ENCODE measurements around the gene NTN1. TPM values are rescaled to one million over a fixed set of nuclear protein-coding genes. Genes with fewer than 3 reads are reported as not detected.

Gene NTN1
- total RNA-seq, 1 donor from 2014 or later, result 0.45 TPM

- Mint-ChIP-seq H3K27ac (peak overlapping the region; percentile 66), H3K4me3 (peak overlapping the region; percentile 73), H3K27me3 (ENCODE audit: insufficient read depth, low read depth) (peaks cover 9% of the 10 kb centered on the region), H3K4me1 (peaks cover 14% of the 10 kb centered on the region), H3K36me3 (no peaks in the 10 kb centered on the region), H3K9me3 (no peaks in the 10 kb centered on the region)
- peak; percentile 17 for TF ChIP-seq CTCF (IDR thresholded peaks at IDR 0.05)
- TF ChIP-seq EZH2phosphoT487 (IDR thresholded peaks at IDR 0.05), result no peak
- TF ChIP-seq EZH2 (IDR thresholded peaks at IDR 0.05), result no peak
- Histone ChIP-seq H3K9ac (no peak overlapping the region), H4K20me1 (ENCODE audit: low read depth) (no peaks in the 10 kb centered on the region), H3F3A (ENCODE audit: low read depth) (peaks cover 24% of the 10 kb centered on the region), H3K4me2 (peak overlapping the region; percentile 70), H3K9me3 (ENCODE audit: low read depth) (no peaks in the 10 kb centered on the region), H3K4me3 (peak overlapping the region; percentile 29), H2AFZ (replicated peaks) (peak overlapping the region; percentile 13), H3K27me3 (no peaks in the 10 kb centered on the region), H3K36me3 (no peaks in the 10 kb centered on the region), H3K79me2 (ENCODE audit: low read depth) (no peaks in the 10 kb centered on the region), H3K4me1 (peaks cover 21% of the 10 kb centered on the region), H3K27ac (no peak overlapping the region)
- DNase-seq (ENCODE audit: low spot score), result peak; percentile 81
These were observed 94.2 kb downstream of the NTN1 start for GRCh38 chr17:9115214-9116191.

GRCh38 chr17:9116311-9116835 lies 95.1 kb downstream of the NTN1 start:
- H2AFZ ChIP-seq (replicated peaks), result no peak overlapping the region
- no peaks in the 10 kb centered on the region for H3K79me2 ChIP-seq (ENCODE audit: low read depth)
- H3K27me3 ChIP-seq, result no peaks in the 10 kb centered on the region
- Mint-ChIP-seq H3K27me3 (ENCODE audit: insufficient read depth, low read depth) (peaks cover 10% of the 10 kb centered on the region), H3K4me3 (peak overlapping the region; percentile 72), H3K9me3 (no peaks in the 10 kb centered on the region), H3K4me1 (peaks cover 20% of the 10 kb centered on the region), H3K27ac (peak overlapping the region; percentile 19), H3K36me3 (no peaks in the 10 kb centered on the region)
- H3F3A ChIP-seq (ENCODE audit: low read depth), result peaks cover 24% of the 10 kb centered on the region
- H3K27ac ChIP-seq, result no peak overlapping the region
- no peaks in the 10 kb centered on the region for H4K20me1 ChIP-seq (ENCODE audit: low read depth)
- TF ChIP-seq EZH2phosphoT487 (IDR thresholded peaks at IDR 0.05) (no peak), CTCF (IDR thresholded peaks at IDR 0.05) (no peak), EZH2 (IDR thresholded peaks at IDR 0.05) (no peak)
- H3K4me2 ChIP-seq, result peak overlapping the region; percentile 70
- no peaks in the 10 kb centered on the region for H3K36me3 ChIP-seq
- no peak for DNase-seq (ENCODE audit: low spot score)
- H3K4me1 ChIP-seq, result peaks cover 21% of the 10 kb centered on the region
- no peak overlapping the region for H3K9ac ChIP-seq
- H3K4me3 ChIP-seq, result no peak overlapping the region
- H3K9me3 ChIP-seq (ENCODE audit: low read depth), result no peaks in the 10 kb centered on the region

- H3K27ac ChIP-seq, result no peak overlapping the region
- H3K36me3 ChIP-seq, result no peaks in the 10 kb centered on the region
- no peak overlapping the region for H3K9ac ChIP-seq
- H4K20me1 ChIP-seq (ENCODE audit: low read depth), result no peaks in the 10 kb centered on the region
- no peak overlapping the region for H2AFZ ChIP-seq (replicated peaks)
- H3K27ac Mint-ChIP-seq, result peak overlapping the region; percentile 15
- H3K36me3 Mint-ChIP-seq, result no peaks in the 10 kb centered on the region
- TF ChIP-seq EZH2 (IDR thresholded peaks at IDR 0.05), result no peak
- TF ChIP-seq EZH2phosphoT487 (IDR thresholded peaks at IDR 0.05), result no peak
- no peak for TF ChIP-seq CTCF (IDR thresholded peaks at IDR 0.05)
- peaks cover 21% of the 10 kb centered on the region for H3K4me1 ChIP-seq
- H3K4me2 ChIP-seq, result peak overlapping the region; percentile 70
- no peaks in the 10 kb centered on the region for H3K79me2 ChIP-seq (ENCODE audit: low read depth)
- peaks cover 25% of the 10 kb centered on the region for H3K4me1 Mint-ChIP-seq
- peaks cover 10% of the 10 kb centered on the region for H3K27me3 Mint-ChIP-seq (ENCODE audit: insufficient read depth, low read depth)
- H3K4me3 Mint-ChIP-seq, result peak overlapping the region; percentile 7
- no peaks in the 10 kb centered on the region for H3K27me3 ChIP-seq
- peaks cover 24% of the 10 kb centered on the region for H3F3A ChIP-seq (ENCODE audit: low read depth)
- DNase-seq (ENCODE audit: low spot score), result no peak
- H3K9me3 ChIP-seq (ENCODE audit: low read depth), result no peaks in the 10 kb centered on the region
- H3K4me3 ChIP-seq, result no peak overlapping the region
- H3K9me3 Mint-ChIP-seq, result no peaks in the 10 kb centered on the region
These were observed 95.7 kb downstream of the NTN1 start for GRCh38 chr17:9116861-9117568.
